GM12892 (cell line): ENCODE data around the gene APOBEC3B.

Experiments
- POLR2A ChIP-seq: IDR thresholded peaks from 2 replicates; pipeline ENCODE4 v1.6.1; 2011; ENCODE audit warnings: low read depth, low read length, control low read depth
- POLR2AphosphoS5 ChIP-seq: IDR thresholded peaks from 2 replicates; pipeline ENCODE4 v1.6.1; 2011; ENCODE audit warnings: low read depth, low read length, control low read depth
- TAF1 ChIP-seq: IDR thresholded peaks from 2 replicates; pipeline ENCODE4 v1.6.1; 2011; ENCODE audit warnings: low read depth, mild to moderate bottlenecking, control low read depth, low read length, borderline replicate concordance

GRCh38 chr22:38957046-38957770, 24.9 kb upstream of the APOBEC3B start, which contains the start of gene APOBEC3A:
- TF ChIP-seq POLR2AphosphoS5 (no peak), TAF1 (no peak), POLR2A (no peak)
